ENCODE data around the gene PPM1N. TPM values are rescaled to one million over a fixed set of nuclear protein-coding genes. Genes with fewer than 3 reads are reported as not detected.
A peak's percentile ranks its signal among the peaks of the same experiment; 100 is the strongest.

Gene PPM1N
- polyA plus RNA-seq, 3 donors: 0.62 to 3.7 (median 0.71) TPM

DNA sequence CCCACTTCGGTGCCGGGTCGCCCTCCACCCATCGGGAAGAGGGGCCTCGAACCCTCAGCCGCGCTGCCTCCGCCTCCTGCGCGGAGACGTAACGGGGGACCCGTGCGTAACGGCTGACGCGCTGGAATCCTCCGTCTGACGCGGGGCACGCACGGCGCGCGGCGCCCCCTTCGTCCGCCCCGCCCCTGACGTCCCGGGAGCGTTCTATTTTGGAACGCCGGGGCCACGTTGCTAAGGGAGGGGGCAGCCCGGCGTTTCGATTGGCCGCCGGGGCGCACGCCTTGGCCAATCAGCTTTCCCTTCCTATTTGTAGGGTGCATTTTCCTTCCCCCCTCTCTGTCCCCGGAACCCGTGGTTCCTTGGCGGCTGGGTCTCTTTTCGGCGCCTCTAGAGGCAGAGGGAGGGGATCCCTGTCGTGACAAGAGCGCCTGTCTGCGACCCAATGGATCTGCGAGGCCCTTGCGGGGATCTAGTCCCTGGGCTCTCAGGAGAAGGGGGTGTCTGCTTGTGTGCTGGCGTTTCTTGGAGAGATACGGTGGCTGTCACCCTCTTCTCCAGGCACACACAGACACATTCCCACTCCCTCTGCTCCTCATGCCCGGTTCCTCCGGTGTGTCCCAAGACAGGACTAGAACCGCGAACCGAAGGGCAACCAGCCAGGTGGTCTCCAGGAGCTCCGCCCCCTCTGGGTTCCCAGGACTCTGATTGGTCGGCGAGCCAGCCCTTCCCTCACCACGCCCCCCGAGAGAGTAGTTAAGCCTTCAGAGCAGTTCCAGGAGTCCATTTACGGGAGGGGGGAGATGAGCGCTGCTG lies 28.9 kb upstream of the PPM1N start:
- WGBS, 3 donors: 0% methylated on average over 56 to 66 of the region's 66 CpGs
- peak overlapping the region; percentile 46 for H3K27ac ChIP-seq (ENCODE audit: low read depth, low read length)

DNA sequence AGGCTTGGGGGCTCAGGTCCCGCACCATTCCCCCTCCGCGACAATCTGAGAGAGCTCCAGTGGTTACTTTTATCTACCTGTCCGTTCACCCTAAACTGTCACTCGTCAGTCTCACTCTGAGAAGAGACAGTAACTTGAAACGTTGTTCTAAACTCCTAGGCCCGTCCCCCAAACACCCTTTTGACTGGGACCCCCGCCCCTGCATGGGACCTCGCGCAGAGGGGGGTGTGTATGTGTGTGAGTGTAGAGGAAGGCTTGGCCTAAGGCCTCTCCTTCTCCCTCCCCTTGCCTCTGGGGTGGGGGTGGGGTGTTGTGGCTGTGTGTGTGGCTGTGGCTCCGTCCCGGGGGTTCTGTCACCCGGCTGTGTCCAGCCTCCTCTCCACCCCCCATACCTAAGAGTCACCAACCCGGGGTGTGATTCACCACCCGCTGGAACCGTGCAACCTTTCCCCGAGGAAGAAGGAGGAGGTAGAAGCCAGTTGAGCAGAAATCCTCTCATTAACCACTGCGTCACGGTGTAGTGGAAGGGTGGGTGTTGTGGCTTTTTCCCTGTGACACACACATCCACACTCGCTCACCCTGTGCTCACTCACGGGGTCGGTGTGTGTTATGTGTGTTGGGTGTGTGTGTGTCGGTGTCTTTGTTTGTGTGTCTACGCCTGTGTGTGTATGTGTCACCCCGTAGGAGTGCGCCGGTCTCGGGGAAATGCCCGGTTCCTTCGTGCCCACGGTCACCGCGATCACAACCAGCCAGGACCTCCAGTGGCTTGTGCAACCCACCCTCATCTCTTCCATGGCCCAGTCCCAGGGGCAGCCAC lies 28.1 kb upstream of the PPM1N start:
- WGBS, 3 donors: 41 to 43% (median 42%) methylated on average over 33 of the region's 33 CpGs

DNA sequence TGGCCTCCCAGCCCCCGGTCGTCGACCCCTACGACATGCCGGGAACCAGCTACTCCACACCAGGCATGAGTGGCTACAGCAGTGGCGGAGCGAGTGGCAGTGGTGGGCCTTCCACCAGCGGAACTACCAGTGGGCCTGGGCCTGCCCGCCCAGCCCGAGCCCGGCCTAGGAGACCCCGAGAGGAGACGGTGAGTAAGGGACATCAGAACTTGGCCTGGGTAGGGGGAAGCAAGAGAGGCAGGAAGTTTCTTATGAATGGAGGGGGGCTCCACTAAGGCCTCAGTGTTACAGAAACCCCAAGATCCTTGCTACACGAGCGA lies 27.5 kb upstream of the PPM1N start:
- WGBS, 3 donors: 92 to 93% (median 93%) methylated on average over 15 of the region's 15 CpGs
- H3K27ac ChIP-seq (ENCODE audit: low read depth, low read length): no peak overlapping the region

More for the DNA sequence above, 28.1 kb upstream of the PPM1N start:
- H3K27ac ChIP-seq (ENCODE audit: low read depth, low read length): no peak overlapping the region

- H3K27ac ChIP-seq (ENCODE audit: low read depth, low read length): no peak overlapping the region
- 85 to 92% (median 86%) methylated on average over 16 of the region's 16 CpGs for WGBS, 3 donors
Observed at GRCh38 chr19:45471111-45471930, 26.9 kb upstream of the PPM1N start.

DNA sequence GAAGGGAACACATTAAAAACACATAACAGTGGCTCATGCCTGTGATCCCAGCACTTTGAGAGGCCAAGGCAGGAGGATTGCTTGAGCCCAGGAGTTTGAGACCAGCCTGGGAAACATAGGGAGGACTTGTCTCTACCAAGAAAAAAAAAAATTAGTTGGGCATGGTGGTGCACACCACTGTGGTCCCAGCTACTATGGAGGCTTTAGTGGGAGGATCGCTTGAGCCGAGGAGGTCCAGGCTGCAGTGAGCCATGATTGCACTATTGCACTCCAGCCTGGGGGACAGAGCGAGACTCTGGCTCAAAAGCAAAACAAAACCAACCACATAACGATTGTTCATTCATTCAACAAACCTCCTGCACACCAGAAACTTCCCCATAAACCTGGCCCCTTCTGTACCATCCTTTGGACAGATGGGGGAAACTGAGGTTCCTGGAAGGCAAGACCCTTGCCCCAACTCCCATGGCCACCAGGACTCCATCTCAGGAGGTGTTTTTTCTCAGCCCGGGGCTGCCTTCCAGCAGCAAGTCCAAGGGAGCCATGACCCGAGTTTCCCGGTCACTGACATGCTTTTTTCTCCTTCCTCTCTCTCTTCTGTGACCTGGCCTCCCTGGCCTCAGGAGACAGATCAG lies 26.2 kb upstream of the PPM1N start:
- WGBS, 3 donors: 53 to 63% (median 60%) methylated on average over 7 of the region's 7 CpGs
- H3K27ac ChIP-seq (ENCODE audit: low read depth, low read length): no peak overlapping the region

DNA sequence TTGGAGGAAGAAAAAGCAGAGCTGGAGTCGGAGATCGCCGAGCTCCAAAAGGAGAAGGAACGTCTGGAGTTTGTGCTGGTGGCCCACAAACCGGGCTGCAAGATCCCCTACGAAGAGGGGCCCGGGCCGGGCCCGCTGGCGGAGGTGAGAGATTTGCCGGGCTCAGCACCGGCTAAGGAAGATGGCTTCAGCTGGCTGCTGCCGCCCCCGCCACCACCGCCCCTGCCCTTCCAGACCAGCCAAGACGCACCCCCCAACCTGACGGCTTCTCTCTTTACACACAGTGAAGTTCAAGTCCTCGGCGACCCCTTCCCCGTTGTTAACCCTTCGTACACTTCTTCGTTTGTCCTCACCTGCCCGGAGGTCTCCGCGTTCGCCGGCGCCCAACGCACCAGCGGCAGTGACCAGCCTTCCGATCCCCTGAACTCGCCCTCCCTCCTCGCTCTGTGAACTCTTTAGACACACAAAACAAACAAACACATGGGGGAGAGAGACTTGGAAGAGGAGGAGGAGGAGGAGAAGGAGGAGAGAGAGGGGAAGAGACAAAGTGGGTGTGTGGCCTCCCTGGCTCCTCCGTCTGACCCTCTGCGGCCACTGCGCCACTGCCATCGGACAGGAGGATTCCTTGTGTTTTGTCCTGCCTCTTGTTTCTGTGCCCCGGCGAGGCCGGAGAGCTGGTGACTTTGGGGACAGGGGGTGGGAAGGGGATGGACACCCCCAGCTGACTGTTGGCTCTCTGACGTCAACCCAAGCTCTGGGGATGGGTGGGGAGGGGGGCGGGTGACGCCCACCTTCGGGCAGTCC lies 25.5 kb upstream of the PPM1N start:
- H3K27ac ChIP-seq (ENCODE audit: low read depth, low read length): no peak overlapping the region
- WGBS, 3 donors: 17 to 40% (median 38%) methylated on average over 43 to 44 of the region's 44 CpGs

GRCh38 chr19:45473367-45473681 lies 24.9 kb upstream of the PPM1N start:
- no peak overlapping the region for H3K27ac ChIP-seq (ENCODE audit: low read depth, low read length)
- 22 to 52% (median 48%) methylated on average over 4 to 5 of the region's 5 CpGs for WGBS, 3 donors

- no peak overlapping the region for H3K27ac ChIP-seq (ENCODE audit: low read depth, low read length)
- WGBS, 3 donors: 62 to 78% (median 70%) methylated on average over 27 of the region's 27 CpGs
Observed at GRCh38 chr19:45473682-45474605, 24.3 kb upstream of the PPM1N start.

DNA sequence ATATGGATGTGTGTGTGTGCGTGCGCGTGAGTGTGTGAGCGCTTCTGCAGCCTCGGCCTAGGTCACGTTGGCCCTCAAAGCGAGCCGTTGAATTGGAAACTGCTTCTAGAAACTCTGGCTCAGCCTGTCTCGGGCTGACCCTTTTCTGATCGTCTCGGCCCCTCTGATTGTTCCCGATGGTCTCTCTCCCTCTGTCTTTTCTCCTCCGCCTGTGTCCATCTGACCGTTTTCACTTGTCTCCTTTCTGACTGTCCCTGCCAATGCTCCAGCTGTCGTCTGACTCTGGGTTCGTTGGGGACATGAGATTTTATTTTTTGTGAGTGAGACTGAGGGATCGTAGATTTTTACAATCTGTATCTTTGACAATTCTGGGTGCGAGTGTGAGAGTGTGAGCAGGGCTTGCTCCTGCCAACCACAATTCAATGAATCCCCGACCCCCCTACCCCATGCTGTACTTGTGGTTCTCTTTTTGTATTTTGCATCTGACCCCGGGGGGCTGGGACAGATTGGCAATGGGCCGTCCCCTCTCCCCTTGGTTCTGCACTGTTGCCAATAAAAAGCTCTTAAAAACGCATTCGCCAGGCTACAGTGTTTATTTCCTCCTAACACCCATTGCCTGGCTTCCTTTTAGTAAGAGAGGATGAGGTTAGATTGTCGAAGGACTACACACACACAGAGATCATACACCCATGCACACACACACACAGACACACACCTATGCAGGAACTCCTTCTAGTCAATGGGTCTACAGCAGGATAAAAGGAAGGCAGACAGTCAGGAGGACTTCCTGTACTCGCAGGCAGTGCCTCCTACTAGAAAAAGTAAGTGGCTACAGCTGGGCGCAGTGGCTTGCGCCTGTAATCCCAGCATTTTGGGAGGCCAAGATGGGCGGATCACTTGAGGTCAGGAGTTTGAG lies 23.4 kb upstream of the PPM1N start:
- 65 to 74% (median 70%) methylated on average over 28 of the region's 28 CpGs for whole genome bisulfite sequencing, 3 donors
- no peak overlapping the region for H3K27ac ChIP-seq (ENCODE audit: low read depth, low read length)

DNA sequence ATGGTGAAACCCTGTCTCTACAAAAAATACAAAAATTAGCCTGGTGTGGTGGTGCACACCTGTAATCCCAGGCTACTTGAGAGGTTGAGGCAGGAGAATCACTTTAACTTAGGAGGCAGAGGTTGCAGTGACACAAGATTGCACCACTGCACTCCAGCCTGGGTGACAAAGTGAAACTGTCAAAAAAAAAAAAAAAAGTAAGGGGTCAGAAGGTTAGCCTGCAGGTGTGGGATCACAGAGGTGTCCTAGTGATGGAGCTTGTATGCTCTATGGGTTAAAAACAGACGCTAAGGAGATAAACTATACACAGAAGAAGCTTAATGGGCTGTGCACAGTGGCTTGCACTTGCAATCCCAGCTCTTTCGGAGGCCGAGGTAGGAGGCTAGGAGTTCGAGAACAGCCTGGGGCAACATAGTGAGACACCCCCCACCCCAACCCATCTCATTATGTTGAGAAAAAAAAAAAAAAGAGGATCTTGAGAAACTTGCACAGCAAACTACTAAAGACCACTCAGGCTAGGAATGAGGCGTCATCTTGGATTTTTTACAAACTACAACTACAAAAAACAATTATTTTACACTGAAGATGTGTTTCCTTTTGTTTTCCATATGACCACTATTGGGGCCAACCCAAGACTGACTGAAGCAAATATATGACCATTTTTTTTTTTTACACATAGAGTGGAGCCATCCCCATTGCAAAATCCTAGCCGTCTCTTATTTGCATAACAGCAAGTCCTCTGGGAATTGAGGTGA lies 22.5 kb upstream of the PPM1N start:
- no peak overlapping the region for H3K27ac ChIP-seq (ENCODE audit: low read depth, low read length)
- 63 to 73% (median 71%) methylated on average over 6 of the region's 6 CpGs for WGBS, 3 donors

DNA sequence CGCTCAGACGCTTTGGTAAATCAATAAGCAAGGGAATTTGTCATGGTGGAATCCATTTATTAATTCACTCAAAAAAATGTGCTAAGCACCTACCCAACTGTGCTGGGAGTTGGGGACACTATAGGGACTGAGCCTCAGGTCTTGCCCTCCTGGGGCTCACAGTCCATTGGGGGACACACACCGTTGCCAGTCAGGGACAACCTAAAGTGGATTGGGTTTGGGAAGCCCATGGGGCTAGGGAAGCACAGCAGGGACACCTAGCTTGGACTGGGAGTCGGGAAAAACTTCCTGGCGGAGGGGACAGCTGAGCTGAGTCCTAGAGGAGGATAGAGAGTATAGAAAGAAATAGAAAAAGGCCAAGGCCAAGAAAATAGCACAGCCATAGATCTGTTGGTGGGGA lies 21.9 kb upstream of the PPM1N start:
- no peak overlapping the region for H3K27ac ChIP-seq (ENCODE audit: low read depth, low read length)
- 48 to 54% (median 51%) methylated on average over 5 of the region's 5 CpGs for WGBS, 3 donors

- no peak overlapping the region for H3K27ac ChIP-seq (ENCODE audit: low read depth, low read length)
- WGBS, 3 donors: 33 to 37% (median 37%) methylated on average over 5 of the region's 5 CpGs
Observed at GRCh38 chr19:45477186-45477585, 21.1 kb upstream of the PPM1N start.

- no peak overlapping the region for H3K27ac ChIP-seq (ENCODE audit: low read depth, low read length)
- 5 to 8% (median 7%) methylated on average over 12 of the region's 12 CpGs for WGBS, 3 donors
Observed at GRCh38 chr19:45477713-45478453, 20.4 kb upstream of the PPM1N start.

GRCh38 chr19:45478454-45479238 lies 19.6 kb upstream of the PPM1N start:
- peak overlapping the region; percentile 70 for H3K27ac ChIP-seq (ENCODE audit: low read depth, low read length)
- 0% methylated on average over 39 of the region's 39 CpGs for WGBS, 3 donors

Measured in adipose tissue (tissue), 3 donors.